NOMO-1 (cell line): ENCODE results near the gene PALM2AKAP2.
A peak's percentile ranks its signal among the peaks of the same experiment; 100 is the strongest.
"Not testable (repeated sequence)": the region's sequence is repeated elsewhere in the genome, so short reads cannot be mapped to it uniquely, and the experiment has no call there.

Source experiments
- DNase-seq, 2 experiments: peaks; one replicate each; lab custom pipeline; 2025; ENCODE audit not compliant: unreplicated experiment in 2 of 2; lab: John Stamatoyannopoulos, UW

The PALM2AKAP2 gene

GRCh38 chr9:109801484-109801883, 21.5 kb downstream of the PALM2AKAP2 start:
- no peak for DNase-seq

- DNase-seq = no peak
Measured at GRCh38 chr9:109802491-109802890, 22.5 kb downstream of the PALM2AKAP2 start.

- no peak for DNase-seq
Measured at GRCh38 chr9:109805050-109805449, 25.1 kb downstream of the PALM2AKAP2 start.

- no peak for DNase-seq
Measured at GRCh38 chr9:109806506-109807115, 26.6 kb downstream of the PALM2AKAP2 start.

GRCh38 chr9:109811876-109812275, 31.9 kb downstream of the PALM2AKAP2 start:
- no peak for DNase-seq

- DNase-seq = no peak
Measured at GRCh38 chr9:109812331-109812730, 32.3 kb downstream of the PALM2AKAP2 start.

- no peak for DNase-seq
Measured at GRCh38 chr9:109812818-109813281, 32.9 kb downstream of the PALM2AKAP2 start.

- DNase-seq = no peak
Measured at GRCh38 chr9:109813303-109813702, 33.3 kb downstream of the PALM2AKAP2 start.

GRCh38 chr9:109813829-109814228, 33.8 kb downstream of the PALM2AKAP2 start:
- no peak for DNase-seq

- no peak for DNase-seq
Measured at GRCh38 chr9:109815366-109815947, 35.5 kb downstream of the PALM2AKAP2 start.

- no peak for DNase-seq
Measured at GRCh38 chr9:109816490-109816889, 36.5 kb downstream of the PALM2AKAP2 start.

GRCh38 chr9:109817146-109817845, 37.3 kb downstream of the PALM2AKAP2 start:
- no peak for DNase-seq

- peak; percentile 25 to 64 for DNase-seq
Measured at GRCh38 chr9:109817846-109818472, 38.0 kb downstream of the PALM2AKAP2 start.

GRCh38 chr9:109821711-109822110, 41.7 kb downstream of the PALM2AKAP2 start:
- no peak for DNase-seq

- not testable (repeated sequence) for DNase-seq
Measured at GRCh38 chr9:109825383-109825782, 45.4 kb downstream of the PALM2AKAP2 start.

- DNase-seq = no peak
Measured at GRCh38 chr9:109826559-109826958, 46.6 kb downstream of the PALM2AKAP2 start.

- no peak for DNase-seq
Measured at GRCh38 chr9:109828254-109828653, 48.3 kb downstream of the PALM2AKAP2 start.
